NT2/D1 (cell line): Measurements from ENCODE around the gene MS4A12.

Experiments used
- SUZ12 ChIP-seq: IDR thresholded peaks from 2 replicates; pipeline ENCODE4 v1.6.1; 2011; ENCODE audit not compliant: insufficient read length, insufficient read depth; ENCODE audit errors: extremely low read depth
- YY1 ChIP-seq: IDR thresholded peaks from 2 replicates; pipeline ENCODE4 v1.6.1; 2011; ENCODE audit not compliant: insufficient read length, insufficient read depth
- ZNF274 ChIP-seq: IDR thresholded peaks from 2 replicates; pipeline ENCODE4 v1.6.1; 2011; ENCODE audit warnings: mild to moderate bottlenecking, low read depth, low read length

DNA sequence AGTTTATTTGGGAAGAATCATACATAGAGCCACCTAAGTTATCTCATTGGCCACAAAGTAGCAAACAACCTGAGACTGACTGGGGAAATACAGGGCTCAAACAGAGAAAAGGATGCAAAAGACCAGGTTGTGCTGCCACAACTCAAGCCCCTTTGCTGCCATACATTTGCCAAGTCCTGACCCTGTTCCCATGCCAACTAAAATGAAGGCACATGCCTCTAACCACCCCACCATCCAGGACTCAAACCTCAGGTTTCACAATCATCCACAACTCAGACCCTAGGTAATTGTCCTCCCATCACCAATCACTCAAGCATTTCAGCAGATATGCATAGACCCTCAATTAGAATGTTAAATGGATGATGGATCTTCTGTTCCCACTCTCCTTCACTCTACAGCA lies 38.4 kb upstream of the MS4A12 start:
- no peak for TF ChIP-seq YY1
- no peak for TF ChIP-seq ZNF274
- no peak for TF ChIP-seq SUZ12
